SK-N-SH treated with all-trans-retinoic acid at 6 μM for 48 hours (cell line): ENCODE results near the gene IFNA1.

Experiments
- ATAC-seq: fragments of 200-7000 bp; cut with Tn5 transposase; 3 replicates; pipeline ENCODE4 v1.9.1; 2020; ENCODE audit warnings: mild to moderate bottlenecking, moderate library complexity
- ARNTL ChIP-seq: fragments of 450-650 bp; formaldehyde crosslinking; IDR thresholded peaks from 2 replicates; pipeline ENCODE4 v1.5.0; 2020; ENCODE audit warnings: low read depth, mild to moderate bottlenecking, moderate library complexity, borderline replicate concordance
- BACH2 ChIP-seq: fragments of 250-450 bp; sonication (Bioruptor Pico); IDR thresholded peaks from 2 replicates; pipeline ENCODE4 v1.9.0; 2021; ENCODE audit warnings: mild to moderate bottlenecking, borderline replicate concordance
- CSDC2 ChIP-seq: fragments of 250-450 bp; sonication (Bioruptor Pico); IDR thresholded peaks from 2 replicates; pipeline ENCODE4 v1.5.0; 2020; ENCODE audit warnings: mild to moderate bottlenecking, moderate library complexity
- ESRRG ChIP-seq: fragments of 250-450 bp; sonication (Bioruptor Pico); IDR thresholded peaks from 2 replicates; pipeline ENCODE4 v1.6.1; 2021; ENCODE audit warnings: mild to moderate bottlenecking
- ISL1 ChIP-seq: fragments of 250-450 bp; sonication (Bioruptor Pico); IDR thresholded peaks from 2 replicates; pipeline ENCODE4 v2.1.2; 2022; ENCODE audit warnings: mild to moderate bottlenecking, moderate library complexity
- OSR1 ChIP-seq: fragments of 250-450 bp; sonication (Bioruptor Pico); IDR thresholded peaks from 2 replicates; pipeline ENCODE4 v1.8.0; 2022; ENCODE audit warnings: moderate library complexity, mild to moderate bottlenecking, inconsistent platforms
- PPARA ChIP-seq: fragments of 250-450 bp; sonication (Bioruptor Pico); IDR thresholded peaks from 2 replicates; pipeline ENCODE4 v1.5.0; 2020; ENCODE audit warnings: mild to moderate bottlenecking, borderline replicate concordance
- RARB ChIP-seq: fragments of 250-450 bp; sonication (Bioruptor Pico); IDR thresholded peaks from 2 replicates; pipeline ENCODE4 v1.8.0; 2021; ENCODE audit warnings: mild to moderate bottlenecking, moderate library complexity
- SNAI2 ChIP-seq: fragments of 250-450 bp; sonication (Bioruptor Pico); IDR thresholded peaks from 2 replicates; pipeline ENCODE4 v1.5.0; 2020; ENCODE audit warnings: mild to moderate bottlenecking, moderate library complexity
- TOX ChIP-seq: fragments of 250-450 bp; sonication (Bioruptor Pico); IDR thresholded peaks from 2 replicates; pipeline ENCODE4 v1.8.0; 2021; ENCODE audit warnings: mild to moderate bottlenecking, moderate library complexity, borderline replicate concordance
- ZFP3 ChIP-seq: fragments of 250-450 bp; sonication (Bioruptor Pico); IDR thresholded peaks from 2 replicates; pipeline ENCODE4 v1.5.0; 2020; ENCODE audit warnings: mild to moderate bottlenecking, moderate library complexity
- ZFP30 ChIP-seq: fragments of 450-650 bp; formaldehyde crosslinking; IDR thresholded peaks from 2 replicates; pipeline ENCODE4 v1.5.0; 2022; ENCODE audit warnings: mild to moderate bottlenecking, moderate library complexity
- ZNF565 ChIP-seq: fragments of 450-650 bp; formaldehyde crosslinking; conservative IDR thresholded peaks from 2 replicates; pipeline ENCODE4 v1.5.0; 2020; ENCODE audit warnings: low read depth, mild to moderate bottlenecking, moderate library complexity
- ZNF70 ChIP-seq: fragments of 450-650 bp; formaldehyde crosslinking; IDR thresholded peaks from 2 replicates; pipeline ENCODE4 v1.5.0; 2020; ENCODE audit warnings: mild to moderate bottlenecking, moderate library complexity
- ZNF8 ChIP-seq: fragments of 450-650 bp; formaldehyde crosslinking; IDR thresholded peaks from 2 replicates; pipeline ENCODE4 v1.5.0; 2020; ENCODE audit warnings: mild to moderate bottlenecking, moderate library complexity
- TF ChIP-seq, protein P1 (sequence below): fragments of 250-450 bp; sonication (Bioruptor Pico); IDR thresholded peaks from 2 replicates; pipeline ENCODE4 v1.8.0; 2020; ENCODE audit warnings: mild to moderate bottlenecking, moderate library complexity, borderline replicate concordance
- TF ChIP-seq, protein P2 (sequence below): fragments of 250-450 bp; sonication (Bioruptor Pico); IDR thresholded peaks from 2 replicates; pipeline ENCODE4 v1.8.0; 2021; ENCODE audit warnings: low read depth, mild to moderate bottlenecking, moderate library complexity, borderline replicate concordance
- TF ChIP-seq, protein P3 (sequence below): fragments of 250-450 bp; sonication (Bioruptor Pico); IDR thresholded peaks from 2 replicates; pipeline ENCODE4 v1.5.1; 2021; ENCODE audit warnings: mild to moderate bottlenecking, moderate library complexity
- TF ChIP-seq, protein P4 (sequence below): fragments of 250-450 bp; sonication (Bioruptor Pico); IDR thresholded peaks from 2 replicates; pipeline ENCODE4 v1.5.0; 2020; ENCODE audit warnings: mild to moderate bottlenecking, moderate library complexity

Gene IFNA1

DNA sequence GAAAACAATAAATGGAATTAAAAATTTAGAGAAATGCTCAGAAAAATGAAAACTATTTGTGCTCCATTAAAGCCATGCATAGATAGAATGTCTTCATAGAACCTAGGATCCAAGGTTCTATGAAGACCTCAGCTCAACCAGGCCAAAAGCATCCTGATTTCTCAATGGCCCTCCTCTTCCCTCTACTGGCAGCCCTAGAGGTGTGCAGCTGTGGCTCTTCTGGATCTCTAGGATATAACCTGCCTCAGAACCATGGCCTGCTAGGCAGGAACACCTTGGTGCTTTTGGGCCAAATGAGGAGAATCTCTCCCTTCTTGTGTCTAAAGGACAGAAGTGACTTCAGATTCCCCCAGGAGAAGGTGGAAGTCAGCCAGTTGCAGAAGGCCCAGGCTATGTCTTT lies 15.1 kb downstream of the IFNA1 start (continued):
- TF ChIP-seq, protein P1, sequence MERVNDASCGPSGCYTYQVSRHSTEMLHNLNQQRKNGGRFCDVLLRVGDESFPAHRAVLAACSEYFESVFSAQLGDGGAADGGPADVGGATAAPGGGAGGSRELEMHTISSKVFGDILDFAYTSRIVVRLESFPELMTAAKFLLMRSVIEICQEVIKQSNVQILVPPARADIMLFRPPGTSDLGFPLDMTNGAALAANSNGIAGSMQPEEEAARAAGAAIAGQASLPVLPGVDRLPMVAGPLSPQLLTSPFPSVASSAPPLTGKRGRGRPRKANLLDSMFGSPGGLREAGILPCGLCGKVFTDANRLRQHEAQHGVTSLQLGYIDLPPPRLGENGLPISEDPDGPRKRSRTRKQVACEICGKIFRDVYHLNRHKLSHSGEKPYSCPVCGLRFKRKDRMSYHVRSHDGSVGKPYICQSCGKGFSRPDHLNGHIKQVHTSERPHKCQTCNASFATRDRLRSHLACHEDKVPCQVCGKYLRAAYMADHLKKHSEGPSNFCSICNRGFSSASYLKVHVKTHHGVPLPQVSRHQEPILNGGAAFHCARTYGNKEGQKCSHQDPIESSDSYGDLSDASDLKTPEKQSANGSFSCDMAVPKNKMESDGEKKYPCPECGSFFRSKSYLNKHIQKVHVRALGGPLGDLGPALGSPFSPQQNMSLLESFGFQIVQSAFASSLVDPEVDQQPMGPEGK: no peak
- TF ChIP-seq, protein P2, sequence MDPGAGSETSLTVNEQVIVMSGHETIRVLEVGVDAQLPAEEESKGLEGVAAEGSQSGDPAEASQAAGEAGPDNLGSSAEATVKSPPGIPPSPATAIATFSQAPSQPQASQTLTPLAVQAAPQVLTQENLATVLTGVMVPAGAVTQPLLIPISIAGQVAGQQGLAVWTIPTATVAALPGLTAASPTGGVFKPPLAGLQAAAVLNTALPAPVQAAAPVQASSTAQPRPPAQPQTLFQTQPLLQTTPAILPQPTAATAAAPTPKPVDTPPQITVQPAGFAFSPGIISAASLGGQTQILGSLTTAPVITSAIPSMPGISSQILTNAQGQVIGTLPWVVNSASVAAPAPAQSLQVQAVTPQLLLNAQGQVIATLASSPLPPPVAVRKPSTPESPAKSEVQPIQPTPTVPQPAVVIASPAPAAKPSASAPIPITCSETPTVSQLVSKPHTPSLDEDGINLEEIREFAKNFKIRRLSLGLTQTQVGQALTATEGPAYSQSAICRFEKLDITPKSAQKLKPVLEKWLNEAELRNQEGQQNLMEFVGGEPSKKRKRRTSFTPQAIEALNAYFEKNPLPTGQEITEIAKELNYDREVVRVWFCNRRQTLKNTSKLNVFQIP (CRISPR knock-in tag): no peak
- TF ChIP-seq, protein P3, sequence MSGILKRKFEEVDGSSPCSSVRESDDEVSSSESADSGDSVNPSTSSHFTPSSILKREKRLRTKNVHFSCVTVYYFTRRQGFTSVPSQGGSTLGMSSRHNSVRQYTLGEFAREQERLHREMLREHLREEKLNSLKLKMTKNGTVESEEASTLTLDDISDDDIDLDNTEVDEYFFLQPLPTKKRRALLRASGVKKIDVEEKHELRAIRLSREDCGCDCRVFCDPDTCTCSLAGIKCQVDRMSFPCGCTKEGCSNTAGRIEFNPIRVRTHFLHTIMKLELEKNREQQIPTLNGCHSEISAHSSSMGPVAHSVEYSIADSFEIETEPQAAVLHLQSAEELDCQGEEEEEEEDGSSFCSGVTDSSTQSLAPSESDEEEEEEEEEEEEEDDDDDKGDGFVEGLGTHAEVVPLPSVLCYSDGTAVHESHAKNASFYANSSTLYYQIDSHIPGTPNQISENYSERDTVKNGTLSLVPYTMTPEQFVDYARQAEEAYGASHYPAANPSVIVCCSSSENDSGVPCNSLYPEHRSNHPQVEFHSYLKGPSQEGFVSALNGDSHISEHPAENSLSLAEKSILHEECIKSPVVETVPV (CRISPR knock-in tag): no peak

DNA sequence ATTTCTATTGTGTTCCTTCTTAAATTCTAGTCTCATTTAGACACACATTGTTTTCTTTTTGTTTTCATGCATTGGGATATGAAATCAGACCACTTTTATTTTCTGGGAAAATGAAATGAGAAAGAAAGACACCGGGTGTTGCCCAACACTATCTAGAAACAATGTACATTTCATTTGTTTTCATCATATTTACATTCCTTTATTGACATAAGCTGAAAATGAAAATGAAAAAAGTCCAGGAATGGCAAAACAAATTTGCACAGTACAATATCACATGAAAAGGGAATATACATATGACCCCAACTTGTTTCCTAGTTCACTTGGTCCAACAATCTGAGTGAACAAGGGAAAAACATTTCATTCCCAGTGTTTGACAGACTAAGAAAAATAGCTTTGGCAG lies 21.1 kb downstream of the IFNA1 start:
- ATAC-seq: no peak
- TF ChIP-seq, protein P2 (CRISPR knock-in tag): no peak
- TF ChIP-seq ZNF565 (no peak), ISL1 (CRISPR knock-in tag) (no peak), ESRRG (CRISPR knock-in tag) (no peak), RARB (CRISPR knock-in tag) (no peak), ZNF8 (CRISPR knock-in tag) (no peak), BACH2 (no peak), ZNF70 (CRISPR knock-in tag) (no peak), ZFP3 (CRISPR knock-in tag) (no peak), OSR1 (CRISPR knock-in tag) (no peak), ZFP30 (CRISPR knock-in tag) (no peak)
- TF ChIP-seq, protein P1: no peak

DNA sequence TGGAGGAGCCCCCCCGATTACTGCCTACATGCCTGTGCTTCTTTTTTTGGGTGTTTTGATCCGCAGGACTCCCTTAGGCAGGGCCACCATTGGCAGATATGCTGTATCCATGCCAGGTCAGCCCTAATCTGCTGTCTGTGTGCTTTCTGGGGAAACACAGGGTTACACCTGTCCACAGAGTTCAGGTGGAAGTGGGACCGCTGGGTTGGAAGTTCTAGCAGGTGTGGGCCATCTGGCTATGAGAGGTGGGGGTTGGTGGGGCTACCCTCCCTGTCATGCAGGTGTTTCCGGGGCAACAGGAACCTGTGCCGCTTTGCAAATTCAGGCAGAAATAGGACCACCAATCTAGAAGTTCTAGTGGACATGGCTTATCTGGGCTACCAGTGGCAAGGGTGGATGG lies 24.9 kb downstream of the IFNA1 start:
- no peak for ATAC-seq
- TF ChIP-seq RARB (CRISPR knock-in tag): no peak
- no peak for TF ChIP-seq TOX (CRISPR knock-in tag)
- no peak for TF ChIP-seq ISL1 (CRISPR knock-in tag)
- TF ChIP-seq ZNF70 (CRISPR knock-in tag): no peak
- TF ChIP-seq BACH2: no peak
- TF ChIP-seq, protein P2 (CRISPR knock-in tag): no peak
- no peak for TF ChIP-seq ZFP30 (CRISPR knock-in tag)
- TF ChIP-seq PPARA (CRISPR knock-in tag): no peak
- TF ChIP-seq, protein P4, sequence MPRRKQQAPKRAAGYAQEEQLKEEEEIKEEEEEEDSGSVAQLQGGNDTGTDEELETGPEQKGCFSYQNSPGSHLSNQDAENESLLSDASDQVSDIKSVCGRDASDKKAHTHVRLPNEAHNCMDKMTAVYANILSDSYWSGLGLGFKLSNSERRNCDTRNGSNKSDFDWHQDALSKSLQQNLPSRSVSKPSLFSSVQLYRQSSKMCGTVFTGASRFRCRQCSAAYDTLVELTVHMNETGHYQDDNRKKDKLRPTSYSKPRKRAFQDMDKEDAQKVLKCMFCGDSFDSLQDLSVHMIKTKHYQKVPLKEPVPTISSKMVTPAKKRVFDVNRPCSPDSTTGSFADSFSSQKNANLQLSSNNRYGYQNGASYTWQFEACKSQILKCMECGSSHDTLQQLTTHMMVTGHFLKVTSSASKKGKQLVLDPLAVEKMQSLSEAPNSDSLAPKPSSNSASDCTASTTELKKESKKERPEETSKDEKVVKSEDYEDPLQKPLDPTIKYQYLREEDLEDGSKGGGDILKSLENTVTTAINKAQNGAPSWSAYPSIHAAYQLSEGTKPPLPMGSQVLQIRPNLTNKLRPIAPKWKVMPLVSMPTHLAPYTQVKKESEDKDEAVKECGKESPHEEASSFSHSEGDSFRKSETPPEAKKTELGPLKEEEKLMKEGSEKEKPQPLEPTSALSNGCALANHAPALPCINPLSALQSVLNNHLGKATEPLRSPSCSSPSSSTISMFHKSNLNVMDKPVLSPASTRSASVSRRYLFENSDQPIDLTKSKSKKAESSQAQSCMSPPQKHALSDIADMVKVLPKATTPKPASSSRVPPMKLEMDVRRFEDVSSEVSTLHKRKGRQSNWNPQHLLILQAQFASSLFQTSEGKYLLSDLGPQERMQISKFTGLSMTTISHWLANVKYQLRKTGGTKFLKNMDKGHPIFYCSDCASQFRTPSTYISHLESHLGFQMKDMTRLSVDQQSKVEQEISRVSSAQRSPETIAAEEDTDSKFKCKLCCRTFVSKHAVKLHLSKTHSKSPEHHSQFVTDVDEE: no peak
- TF ChIP-seq OSR1 (CRISPR knock-in tag): no peak
- no peak for TF ChIP-seq ZNF565
- no peak for TF ChIP-seq CSDC2 (CRISPR knock-in tag)
- no peak for TF ChIP-seq SNAI2 (CRISPR knock-in tag)
- TF ChIP-seq, protein P3 (CRISPR knock-in tag): no peak
- no peak for TF ChIP-seq ARNTL (CRISPR knock-in tag)
- TF ChIP-seq ZFP3 (CRISPR knock-in tag): no peak
- TF ChIP-seq ZNF8 (CRISPR knock-in tag): no peak
- TF ChIP-seq, all 23 proteins: peak for 0
